ENCODE results near the gene OR4M1.
A peak's percentile ranks its signal among the peaks of the same experiment; 100 is the strongest.
"Not testable (repeated sequence)": the region's sequence is repeated elsewhere in the genome, so short reads cannot be mapped to it uniquely, and the experiment has no call there.

The OR4M1 gene

GRCh38 chr14:19773204-19773603 is at the start of gene OR4M1:
Gene OR4M1 (plus strand): TSS chr14:19773504. CDS start chr14:19780323, 6,819 bp downstream.
- CTCF ChIA-PET; DNase-seq (ENCODE audit: extremely low spot score); POLR2A ChIA-PET: not testable (repeated sequence)

DNA sequence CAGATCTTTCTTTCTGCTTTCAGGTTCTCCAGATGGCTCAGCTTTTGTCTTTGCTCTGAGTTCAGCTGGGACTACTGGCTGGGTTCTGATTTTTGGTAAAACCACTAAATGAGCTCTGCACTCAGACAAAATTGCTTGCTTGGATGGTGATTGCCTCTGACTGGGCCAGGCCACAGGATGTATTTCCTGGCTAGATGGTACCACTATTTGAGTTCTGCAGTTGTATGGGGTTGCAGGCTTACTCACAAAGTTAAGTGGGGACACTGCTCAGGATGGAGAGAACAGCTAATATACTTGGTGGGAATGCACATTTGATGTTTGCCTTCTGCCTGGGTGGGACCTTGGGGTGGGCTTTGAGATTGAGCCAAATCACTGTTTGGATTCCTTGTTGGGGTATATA is 43.9 kb upstream of the OR4M1 start:
- DNase-seq (ENCODE audit: extremely low spot score), result no peak
- ChIA-PET POLR2A (no interaction called here), CTCF (no interaction called here)
- no peak for TF ChIP-seq SUZ12 (IDR thresholded peaks at IDR 0.05)
- TF ChIP-seq FOXK2 (IDR thresholded peaks at IDR 0.05), result no peak
- no peak for TF ChIP-seq TARDBP (IDR thresholded peaks at IDR 0.05)
- TF ChIP-seq CTBP1 (IDR thresholded peaks at IDR 0.05; ENCODE audit: borderline replicate concordance), result no peak
- TF ChIP-seq HDGF (IDR thresholded peaks at IDR 0.05; ENCODE audit: borderline replicate concordance), result no peak
- no peak for TF ChIP-seq ZNF384 (IDR thresholded peaks at IDR 0.05)
- TF ChIP-seq L3MBTL2 (conservative IDR thresholded peaks at IDR 0.05), result no peak
- TF ChIP-seq ARNT (IDR thresholded peaks at IDR 0.05), result no peak
- no peak for TF ChIP-seq NFRKB (IDR thresholded peaks at IDR 0.05)
- TF ChIP-seq BHLHE40 (IDR thresholded peaks at IDR 0.05; ENCODE audit: borderline replicate concordance), result no peak
- no peak for TF ChIP-seq SP1 (IDR thresholded peaks at IDR 0.05)
- no peak for TF ChIP-seq PKNOX1 (IDR thresholded peaks at IDR 0.05)
- no peak for TF ChIP-seq LEF1 (IDR thresholded peaks at IDR 0.05; ENCODE audit: borderline replicate concordance)
- TF ChIP-seq FOXA1 (IDR thresholded peaks at IDR 0.05), result no peak
- no peak for TF ChIP-seq FOXM1 (IDR thresholded peaks at IDR 0.05; ENCODE audit: borderline replicate concordance)
- TF ChIP-seq ELF4 (IDR thresholded peaks at IDR 0.05), result no peak

DNA sequence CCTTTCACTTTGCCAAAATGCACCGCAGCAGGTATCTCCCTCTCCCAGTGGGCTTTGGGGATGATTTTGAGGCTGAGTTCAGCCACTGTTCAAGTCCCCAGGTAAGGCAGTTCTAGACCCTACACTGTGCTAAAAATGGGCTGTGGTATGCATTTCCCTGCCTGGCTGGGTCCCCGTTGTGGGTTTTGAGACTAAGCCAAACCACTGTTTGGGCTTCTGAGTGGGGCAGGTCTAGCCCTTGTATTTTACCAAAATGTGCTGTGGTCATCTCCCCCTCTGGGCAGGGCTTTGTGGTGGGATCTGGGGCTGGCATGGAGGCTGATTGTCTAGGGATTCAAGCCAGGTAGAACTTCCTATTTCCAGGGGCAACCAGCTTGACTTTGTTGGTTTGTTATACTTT is 43.5 kb upstream of the OR4M1 start:
- CTCF ChIA-PET, result no interaction called here
- TF ChIP-seq L3MBTL2 (conservative IDR thresholded peaks at IDR 0.05) (no peak), HDGF (IDR thresholded peaks at IDR 0.05; ENCODE audit: borderline replicate concordance) (no peak), CTBP1 (IDR thresholded peaks at IDR 0.05; ENCODE audit: borderline replicate concordance) (no peak), LEF1 (IDR thresholded peaks at IDR 0.05; ENCODE audit: borderline replicate concordance) (no peak)
- DNase-seq (ENCODE audit: extremely low spot score), result no peak
- POLR2A ChIA-PET, result no interaction called here

- DNase-seq (ENCODE audit: extremely low spot score); POLR2A ChIA-PET: not testable (repeated sequence)
Observed at GRCh38 chr14:19733893-19734292, 39.4 kb upstream of the OR4M1 start.

GRCh38 chr14:19743256-19743655 is 30.0 kb upstream of the OR4M1 start, which contains the start of gene OR4Q3:
Gene OR4Q3 (plus strand): TSS chr14:19743571.
- DNase-seq (ENCODE audit: extremely low spot score), result peak; percentile 3

More at GRCh38 chr14:19733893-19734292, 39.4 kb upstream of the OR4M1 start:
- CTCF ChIA-PET, result not testable (repeated sequence)

GRCh38 chr14:19752316-19752715 is 21.0 kb upstream of the OR4M1 start:
- DNase-seq (ENCODE audit: extremely low spot score); POLR2A ChIA-PET; CTCF ChIA-PET: not testable (repeated sequence)

More at GRCh38 chr14:19743256-19743655, 30.0 kb upstream of the OR4M1 start, which contains the start of gene OR4Q3:
- no peak for TF ChIP-seq HDGF (IDR thresholded peaks at IDR 0.05; ENCODE audit: borderline replicate concordance)
- 0 out of 2 replicates have a peak, but pooled peaks have one; percentile 18 for TF ChIP-seq L3MBTL2 (conservative IDR thresholded peaks at IDR 0.05)
- POLR2A ChIA-PET, result no interaction called here
- CTCF ChIA-PET, result no interaction called here

DNA sequence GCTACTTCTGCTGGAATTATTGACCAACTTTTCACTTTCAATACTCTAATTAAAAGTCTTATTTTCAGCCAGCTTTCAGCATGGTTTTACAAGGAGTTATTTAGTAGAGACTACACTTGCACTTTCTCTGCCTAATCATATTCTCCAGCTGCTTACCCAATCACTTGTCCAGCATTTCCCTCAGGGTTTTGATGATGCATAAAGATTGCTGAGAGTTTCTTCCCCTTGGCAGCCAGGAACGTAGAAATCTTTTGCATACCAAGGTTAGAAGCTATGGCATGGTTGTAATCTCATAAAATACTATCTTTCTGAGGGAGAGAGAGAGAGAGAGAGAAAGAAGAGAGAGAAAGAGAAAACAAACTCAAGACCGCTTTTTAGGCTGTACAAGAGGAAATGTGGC is 19.1 kb upstream of the OR4M1 start:
- ChIA-PET CTCF (no interaction called here), POLR2A (no interaction called here)
- no peak for TF ChIP-seq TARDBP (IDR thresholded peaks at IDR 0.05)
- no peak for DNase-seq (ENCODE audit: extremely low spot score)

DNA sequence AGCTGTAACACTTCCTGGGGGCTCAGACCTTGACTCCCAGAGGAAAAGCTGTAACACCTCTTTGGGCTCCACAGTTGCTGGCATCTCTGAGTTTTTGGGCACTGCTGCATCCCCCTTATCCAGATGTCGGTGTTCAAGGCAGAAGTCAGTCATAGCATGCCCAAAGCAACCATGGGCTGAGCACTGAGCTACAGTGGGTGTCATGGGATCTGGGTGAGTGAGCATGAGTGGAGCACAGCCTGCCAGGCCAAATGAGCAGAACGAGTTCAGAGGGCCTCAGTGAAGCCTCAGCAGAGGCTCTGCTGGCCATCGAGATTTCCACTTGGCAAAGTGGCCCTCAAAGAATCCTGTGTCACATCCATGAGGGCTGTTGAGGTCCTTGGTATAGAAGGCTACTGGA is 1.8 kb upstream of the OR4M1 start:
- CTCF ChIA-PET; DNase-seq (ENCODE audit: extremely low spot score); POLR2A ChIA-PET: not testable (repeated sequence)

DNA sequence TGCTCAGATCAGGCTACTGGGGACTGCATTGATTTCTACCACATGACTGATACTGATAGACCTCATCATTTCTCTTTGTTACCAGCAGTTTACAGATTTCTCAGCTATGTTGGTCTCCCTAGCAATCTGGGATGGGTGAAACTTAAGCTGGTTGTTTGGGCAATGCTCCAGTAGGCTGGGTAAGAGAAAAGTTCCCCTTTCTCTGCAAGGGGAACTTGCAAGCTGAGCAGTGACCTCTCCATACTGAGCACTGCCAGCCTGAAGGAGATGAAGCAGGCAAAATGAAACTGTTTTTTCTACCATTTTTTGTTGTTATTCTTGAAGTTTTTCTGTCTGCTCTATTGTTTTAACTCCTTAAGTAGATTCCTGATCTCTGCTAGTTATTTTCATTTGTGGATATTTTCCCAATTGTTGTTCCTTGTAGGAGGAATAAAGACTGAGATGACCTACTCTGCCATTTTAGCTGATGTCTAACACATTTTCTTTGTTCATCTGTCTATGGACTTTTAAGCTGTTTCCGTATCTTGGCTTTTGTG is 1.3 kb upstream of the OR4M1 start:
- ChIA-PET CTCF (no interaction called here), POLR2A (no interaction called here)
- DNase-seq (ENCODE audit: extremely low spot score), result no peak
- no peak for TF ChIP-seq NFRKB (IDR thresholded peaks at IDR 0.05)
- no peak for TF ChIP-seq SP1 (IDR thresholded peaks at IDR 0.05)
- TF ChIP-seq LEF1 (IDR thresholded peaks at IDR 0.05; ENCODE audit: borderline replicate concordance), result no peak
- TF ChIP-seq FOXM1 (IDR thresholded peaks at IDR 0.05; ENCODE audit: borderline replicate concordance), result no peak
- TF ChIP-seq ARNT (IDR thresholded peaks at IDR 0.05), result no peak

DNA sequence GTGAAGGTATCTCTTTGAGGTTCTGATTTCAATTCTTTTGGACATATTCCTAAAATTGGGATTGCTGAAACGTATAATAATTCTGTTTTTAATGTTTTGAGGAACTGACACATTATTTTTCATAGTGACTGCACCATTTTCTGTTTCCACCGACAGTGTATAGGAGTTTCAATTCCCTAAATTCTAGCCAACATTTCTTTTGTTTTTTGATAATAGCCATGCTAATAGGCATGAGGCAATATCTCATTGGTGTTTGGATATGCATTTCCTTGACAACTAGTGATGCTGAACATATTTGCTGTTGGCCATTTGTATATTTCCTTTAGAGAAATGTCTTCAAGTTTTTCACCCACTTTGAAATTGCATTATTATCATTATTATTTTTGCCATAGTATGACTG is 850 bp upstream of the OR4M1 start:
- POLR2A ChIA-PET; CTCF ChIA-PET; DNase-seq (ENCODE audit: extremely low spot score): not testable (repeated sequence)
